ENCODE data around the gene CAMKK1. TPM values are rescaled to one million over a fixed set of nuclear protein-coding genes. Genes with fewer than 3 reads are reported as not detected.

The CAMKK1 gene
- total RNA-seq, 2 donors from 2014 or later = 3.0 to 3.2 TPM

GRCh38 chr17:3905017-3905520 lies 12.2 kb upstream of the CAMKK1 start:
- Histone ChIP-seq H3K4me1 (peaks cover 0 to 9% of the 10 kb centered on the region in 2 donors), H3K4me3 (no peak overlapping the region), H3K27me3 (no peaks in the 10 kb centered on the region), H3K36me3 (no peaks in the 10 kb centered on the region), H3K9me3 (no peaks in the 10 kb centered on the region), H3K27ac (no peak overlapping the region)
- DNase-seq (ENCODE audit: low spot score) = no peak
- TF ChIP-seq CTCF (IDR thresholded peaks at IDR 0.05) = no peak

- peaks cover 0 to 9% of the 10 kb centered on the region in 2 donors for H3K4me1 ChIP-seq
- DNase-seq (ENCODE audit: low spot score) = no peak
- H3K4me3 ChIP-seq = no peak overlapping the region
- no peaks in the 10 kb centered on the region for H3K36me3 ChIP-seq
- H3K27ac ChIP-seq = no peak overlapping the region
- H3K27me3 ChIP-seq = no peaks in the 10 kb centered on the region
- no peaks in the 10 kb centered on the region for H3K9me3 ChIP-seq
- no peak for TF ChIP-seq CTCF (IDR thresholded peaks at IDR 0.05)
Measured at GRCh38 chr17:3904501-3904900, 11.6 kb upstream of the CAMKK1 start.

- no peaks in the 10 kb centered on the region for H3K9me3 ChIP-seq
- H3K27ac ChIP-seq = no peak overlapping the region
- no peak for TF ChIP-seq CTCF (IDR thresholded peaks at IDR 0.05)
- H3K4me1 ChIP-seq = peaks cover 0 to 9% of the 10 kb centered on the region in 2 donors
- no peak for DNase-seq (ENCODE audit: low spot score)
- H3K4me3 ChIP-seq = no peak overlapping the region
- no peaks in the 10 kb centered on the region for H3K27me3 ChIP-seq
- no peaks in the 10 kb centered on the region for H3K36me3 ChIP-seq
Measured at GRCh38 chr17:3903881-3904290, 11.0 kb upstream of the CAMKK1 start.

GRCh38 chr17:3903051-3903825 lies 10.4 kb upstream of the CAMKK1 start:
- H3K27me3 ChIP-seq = no peaks in the 10 kb centered on the region
- H3K27ac ChIP-seq = no peak overlapping the region
- H3K9me3 ChIP-seq = no peaks in the 10 kb centered on the region
- no peaks in the 10 kb centered on the region for H3K36me3 ChIP-seq
- no peak overlapping the region for H3K4me3 ChIP-seq
- DNase-seq (ENCODE audit: low spot score) = no peak
- peaks cover 0 to 9% of the 10 kb centered on the region in 2 donors for H3K4me1 ChIP-seq
- no peak for TF ChIP-seq CTCF (IDR thresholded peaks at IDR 0.05)

- H3K36me3 ChIP-seq = no peaks in the 10 kb centered on the region
- TF ChIP-seq CTCF (IDR thresholded peaks at IDR 0.05) = no peak
- no peaks in the 10 kb centered on the region for H3K27me3 ChIP-seq
- DNase-seq (ENCODE audit: low spot score) = no peak
- H3K27ac ChIP-seq = no peak overlapping the region
- H3K4me3 ChIP-seq = no peak overlapping the region
- no peaks in the 10 kb centered on the region for H3K9me3 ChIP-seq
- H3K4me1 ChIP-seq = peaks cover 0 to 9% of the 10 kb centered on the region in 2 donors
Measured at GRCh38 chr17:3900646-3901045, 7.8 kb upstream of the CAMKK1 start.

Data from right atrium auricular region (tissue), 2 donors.